Raji (cell line): ENCODE measurements around the gene ARHGAP35.

Experiments
- POLR2A ChIP-seq: IDR thresholded peaks from 2 replicates; pipeline ENCODE4 v1.6.1; 2011; ENCODE audit warnings: low read depth, low read length, control low read depth; ENCODE audit not compliant: insufficient read depth

The ARHGAP35 gene

DNA sequence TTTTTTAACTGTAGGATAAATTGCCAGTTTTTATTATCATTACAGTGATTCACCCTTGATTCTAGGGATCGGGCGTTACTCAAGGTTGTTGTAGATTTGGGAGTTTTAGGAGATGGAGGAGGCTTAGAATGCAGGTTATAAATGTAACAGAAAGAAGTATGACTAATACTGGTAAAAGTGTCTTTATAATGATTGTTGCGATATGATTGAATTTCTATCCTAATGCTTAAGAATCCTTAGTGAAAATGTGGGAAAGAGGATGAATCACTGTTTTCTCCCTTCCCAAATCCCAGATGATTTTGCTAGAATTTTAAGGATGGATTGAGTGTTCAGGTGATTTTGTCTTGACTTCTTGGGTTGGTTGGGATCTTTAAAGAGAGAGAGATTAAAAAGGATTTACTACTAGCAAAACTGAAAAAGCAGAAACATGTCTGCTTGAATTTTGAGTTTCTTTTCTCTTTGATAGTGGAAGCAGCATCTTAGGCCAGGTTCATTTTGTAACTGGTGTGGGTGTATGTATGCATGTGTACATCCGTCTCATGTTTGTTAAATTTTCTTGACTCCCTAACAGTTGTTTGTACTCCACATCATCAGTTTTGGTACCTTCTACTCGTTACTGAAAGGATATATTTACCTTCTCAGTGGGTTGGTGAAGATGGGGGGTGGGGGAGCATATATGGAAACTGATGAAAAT is 25.9 kb downstream of the ARHGAP35 start:
- no peak for TF ChIP-seq POLR2A

DNA sequence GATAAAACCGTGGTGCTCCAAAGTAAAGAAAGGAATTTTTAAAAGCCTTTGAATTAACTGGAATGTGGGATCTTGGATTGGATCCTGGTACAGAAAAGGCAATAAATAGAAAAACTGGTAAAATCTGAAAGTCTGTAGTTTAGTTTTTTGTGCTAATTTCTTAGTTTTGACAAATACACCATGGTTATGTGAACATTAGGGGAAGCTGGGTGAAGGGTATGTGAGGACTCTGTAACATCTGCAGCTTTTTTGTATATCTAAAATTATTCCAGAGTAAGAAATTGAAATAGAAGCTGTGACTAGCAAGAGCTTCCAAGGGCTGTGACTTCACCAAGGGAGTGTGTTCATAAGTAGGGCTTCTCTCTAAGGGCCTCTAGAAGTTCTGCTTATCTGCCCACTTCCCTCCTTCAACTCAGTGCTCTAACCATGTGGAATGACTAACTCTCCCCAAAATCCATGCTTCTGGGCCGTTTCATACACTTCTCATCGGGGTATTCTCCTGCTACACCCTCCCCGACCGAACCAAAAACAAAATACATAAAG is 26.5 kb downstream of the ARHGAP35 start:
- TF ChIP-seq POLR2A = no peak

DNA sequence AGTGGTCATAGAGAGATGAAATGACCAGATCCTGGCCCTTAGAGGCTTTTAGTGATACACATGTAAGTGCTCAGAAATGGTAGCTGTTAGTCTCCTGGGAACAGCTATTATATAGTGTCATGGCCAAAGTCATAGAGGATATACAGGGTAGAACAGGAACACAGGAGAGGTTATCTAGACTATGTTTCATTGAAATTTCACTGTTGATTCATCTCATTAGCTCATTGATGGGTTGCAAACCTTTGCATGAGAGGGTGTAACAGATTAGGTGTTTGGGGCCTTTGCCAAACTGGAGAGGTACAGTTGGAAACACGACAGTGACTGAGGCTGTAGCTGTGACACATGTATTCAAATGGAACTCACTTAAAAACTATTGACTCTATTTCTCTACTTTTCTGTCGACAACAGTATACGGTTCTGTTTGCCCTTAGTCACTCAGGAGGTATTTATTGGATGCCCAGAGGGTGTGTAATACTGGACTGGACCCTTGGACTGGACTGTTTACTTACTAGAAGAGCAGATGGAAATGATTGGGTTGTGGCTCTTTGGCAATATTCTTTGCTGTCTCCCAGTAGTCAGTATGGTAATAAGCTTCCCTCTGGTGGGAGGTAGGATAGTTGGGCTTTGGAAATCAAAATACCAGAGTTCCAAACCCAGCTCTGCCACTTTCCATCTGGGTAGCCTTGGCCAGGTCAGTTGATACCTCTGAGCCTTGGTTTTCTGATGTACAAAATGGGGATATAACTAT is 29.8 kb downstream of the ARHGAP35 start:
- TF ChIP-seq POLR2A = no peak

DNA sequence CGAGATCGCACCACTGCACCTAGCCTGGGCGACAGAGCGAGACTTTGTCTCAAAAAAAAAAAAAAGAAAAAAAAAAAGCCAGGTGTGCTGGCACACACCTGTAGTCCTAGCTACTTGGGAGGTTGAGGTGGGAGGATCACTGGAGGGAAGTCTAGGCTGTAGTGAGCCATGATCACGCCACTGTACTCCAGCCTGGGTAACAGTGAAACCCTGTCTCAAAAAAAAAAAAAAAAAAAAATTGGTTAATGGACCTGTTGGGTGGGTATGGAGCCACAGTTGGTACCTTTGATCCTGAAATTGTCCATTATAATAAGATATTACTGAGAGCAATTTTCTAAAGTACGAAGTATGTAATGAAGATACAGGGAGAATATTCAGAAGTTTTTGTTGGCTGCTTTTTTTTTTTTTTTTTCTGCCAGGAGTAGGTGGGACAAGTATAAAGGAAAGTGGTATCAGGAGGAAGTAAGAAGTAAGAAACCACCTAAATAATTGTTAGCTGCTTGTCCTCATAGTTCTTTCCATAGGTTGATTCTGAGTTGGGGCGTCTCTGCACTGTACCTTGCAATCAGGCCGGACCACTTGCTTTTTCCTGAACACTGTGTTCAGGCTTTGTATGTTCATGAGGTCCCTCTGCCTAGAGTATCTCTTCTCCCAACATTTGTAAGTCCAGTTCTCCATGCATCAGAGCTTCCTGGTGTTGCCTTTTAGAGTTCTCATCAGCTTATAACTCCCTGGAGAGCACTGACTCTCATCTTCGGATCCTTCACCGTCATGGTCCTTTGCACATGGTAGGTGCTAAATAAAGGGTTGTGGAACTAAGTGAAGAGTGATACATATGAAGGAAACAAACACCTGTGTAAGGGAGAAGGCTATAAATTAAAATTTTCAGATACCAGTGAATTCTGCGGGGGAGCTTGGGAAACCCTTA is 31.7 kb downstream of the ARHGAP35 start:
- no peak for TF ChIP-seq POLR2A

DNA sequence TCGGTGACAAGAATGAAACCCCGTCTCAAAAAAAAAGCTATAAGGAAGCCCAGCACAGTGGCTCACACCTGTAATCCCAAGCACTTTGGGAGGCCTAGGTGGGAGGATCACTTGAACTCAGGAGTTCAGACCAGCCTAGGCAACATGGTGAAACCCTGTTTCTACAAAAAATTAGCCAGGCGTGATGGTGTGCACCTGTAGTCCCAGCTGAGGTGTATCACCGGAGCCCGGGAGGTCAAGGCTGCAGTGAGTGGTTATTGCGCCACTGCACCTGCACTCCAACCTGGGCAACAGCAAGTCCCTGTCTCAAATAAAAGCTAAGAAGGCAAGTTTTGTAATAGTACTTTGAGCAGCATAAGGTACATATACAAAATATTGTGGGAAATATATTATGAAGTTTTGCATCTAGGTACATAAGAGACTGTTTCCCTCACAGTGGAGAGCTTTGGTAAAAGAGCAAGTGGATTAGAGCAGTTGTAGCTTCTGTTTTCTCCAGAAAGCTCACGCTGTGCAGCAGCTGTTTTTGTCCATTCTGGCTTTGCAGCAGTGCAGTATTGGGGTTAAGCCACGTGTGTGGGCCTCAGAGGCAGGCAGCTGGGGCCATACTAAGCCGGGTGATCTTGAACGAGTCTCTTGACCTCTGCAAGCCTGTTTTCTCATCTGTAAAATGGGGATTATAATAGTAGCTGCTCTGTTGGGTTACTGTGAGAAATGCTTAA is 35.4 kb downstream of the ARHGAP35 start:
- no peak for TF ChIP-seq POLR2A

DNA sequence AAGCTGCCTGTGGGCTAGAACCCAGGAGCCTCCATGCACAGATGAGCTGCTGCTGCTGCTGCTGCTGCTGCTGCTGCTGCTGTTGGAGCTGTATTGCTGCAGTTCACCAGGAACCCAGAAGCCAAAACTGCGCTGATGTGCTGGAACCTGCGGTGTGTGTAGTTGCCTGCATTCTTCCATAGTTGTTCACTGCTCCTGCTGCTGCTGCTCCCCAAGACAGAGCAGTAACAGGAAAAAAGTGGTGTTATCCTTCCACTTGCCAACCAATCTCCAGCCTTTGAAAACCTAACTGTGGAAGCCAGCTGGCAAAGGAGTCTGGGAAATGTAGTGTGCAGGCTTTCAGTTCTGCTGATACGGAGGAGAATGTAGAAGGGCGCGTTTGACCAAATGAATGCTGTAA is 37.9 kb downstream of the ARHGAP35 start:
- TF ChIP-seq POLR2A = no peak

DNA sequence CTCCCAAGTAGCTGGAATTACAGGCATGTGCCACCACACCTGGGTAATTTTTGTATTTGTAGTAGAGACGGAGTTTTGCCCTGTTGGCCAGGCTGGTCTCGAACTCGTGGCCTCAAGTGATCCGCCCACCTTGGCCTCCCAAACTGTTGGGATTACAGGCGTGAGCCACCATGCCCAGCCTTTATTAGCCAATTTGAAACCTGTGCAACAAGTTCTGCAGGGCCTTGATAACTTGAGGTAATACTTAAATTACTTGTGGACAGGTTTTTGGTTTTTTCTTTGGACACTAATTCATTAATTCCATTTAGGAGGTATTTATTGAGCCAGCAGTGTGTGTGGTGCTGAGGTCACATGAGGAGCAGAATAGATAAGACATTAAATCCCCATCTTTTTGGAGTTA is 39.5 kb downstream of the ARHGAP35 start:
- no peak for TF ChIP-seq POLR2A

DNA sequence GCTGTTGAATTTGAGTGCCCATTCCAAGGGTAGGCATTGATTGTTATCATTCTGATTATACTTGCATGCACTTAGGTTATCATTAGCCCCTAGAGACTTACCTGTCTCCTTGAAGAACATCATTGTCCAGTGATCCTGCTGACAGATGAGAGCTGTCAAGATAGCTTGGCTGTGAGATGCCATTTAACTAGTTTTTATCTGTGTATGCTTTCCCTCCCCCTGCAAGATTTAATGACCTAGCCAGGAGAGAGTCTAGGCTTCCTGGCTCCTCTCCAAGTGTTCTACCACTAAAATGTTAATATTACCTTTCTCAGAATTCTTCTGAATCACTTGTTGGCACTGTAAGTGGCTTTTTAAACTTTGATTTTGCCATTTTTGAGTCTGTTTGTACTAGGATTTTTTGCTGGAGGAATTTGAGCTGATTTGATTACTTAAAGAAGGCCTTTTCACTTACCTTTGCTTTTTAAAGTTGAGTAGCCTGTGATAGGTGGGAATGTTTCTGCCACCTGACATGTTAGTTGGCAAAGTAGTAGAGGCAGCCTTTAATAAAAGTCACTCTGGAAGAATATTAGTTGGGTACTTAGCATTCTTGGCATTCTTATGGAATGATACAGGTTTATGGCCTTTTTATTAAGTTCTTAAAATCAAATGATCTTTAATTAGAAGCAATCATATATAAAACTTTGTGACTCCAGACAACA is 41.1 kb downstream of the ARHGAP35 start:
- TF ChIP-seq POLR2A = no peak

DNA sequence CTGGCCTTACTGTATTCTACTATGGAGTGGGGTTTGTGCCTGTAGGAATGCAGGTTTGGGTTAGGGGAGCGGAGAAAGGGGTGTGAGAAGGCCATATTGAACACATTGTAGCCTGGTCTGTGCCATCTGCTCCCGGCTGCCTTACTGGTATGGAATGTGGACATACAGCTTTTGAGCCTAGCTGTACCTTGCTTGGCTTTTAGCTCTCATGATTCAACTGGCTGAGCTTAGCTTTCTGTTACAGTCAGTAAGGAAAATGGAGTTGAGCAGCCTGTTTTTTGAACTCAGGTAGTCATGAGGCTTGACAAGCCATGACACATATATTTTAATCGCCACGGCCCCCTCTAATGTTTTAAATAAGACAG is 41.6 kb downstream of the ARHGAP35 start:
- no peak for TF ChIP-seq POLR2A

DNA sequence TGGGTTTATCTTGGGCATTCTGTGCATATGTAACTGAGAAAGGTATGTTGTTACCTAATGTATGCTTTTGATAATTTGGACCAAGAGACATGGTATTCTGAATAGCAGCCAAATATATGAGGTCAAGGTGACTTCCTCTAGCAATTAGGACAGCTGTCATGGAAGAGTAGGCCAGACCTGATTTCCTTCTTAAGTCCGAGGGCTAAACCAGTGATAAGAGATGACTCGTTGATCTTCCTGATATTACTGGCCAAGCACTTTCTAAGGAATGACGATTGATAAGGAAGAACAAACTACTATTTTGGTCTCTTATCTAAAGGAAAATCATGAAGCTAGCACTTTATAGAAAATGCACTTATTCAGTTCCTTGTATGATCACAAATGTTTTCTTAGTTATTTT is 42.7 kb downstream of the ARHGAP35 start:
- TF ChIP-seq POLR2A = no peak

DNA sequence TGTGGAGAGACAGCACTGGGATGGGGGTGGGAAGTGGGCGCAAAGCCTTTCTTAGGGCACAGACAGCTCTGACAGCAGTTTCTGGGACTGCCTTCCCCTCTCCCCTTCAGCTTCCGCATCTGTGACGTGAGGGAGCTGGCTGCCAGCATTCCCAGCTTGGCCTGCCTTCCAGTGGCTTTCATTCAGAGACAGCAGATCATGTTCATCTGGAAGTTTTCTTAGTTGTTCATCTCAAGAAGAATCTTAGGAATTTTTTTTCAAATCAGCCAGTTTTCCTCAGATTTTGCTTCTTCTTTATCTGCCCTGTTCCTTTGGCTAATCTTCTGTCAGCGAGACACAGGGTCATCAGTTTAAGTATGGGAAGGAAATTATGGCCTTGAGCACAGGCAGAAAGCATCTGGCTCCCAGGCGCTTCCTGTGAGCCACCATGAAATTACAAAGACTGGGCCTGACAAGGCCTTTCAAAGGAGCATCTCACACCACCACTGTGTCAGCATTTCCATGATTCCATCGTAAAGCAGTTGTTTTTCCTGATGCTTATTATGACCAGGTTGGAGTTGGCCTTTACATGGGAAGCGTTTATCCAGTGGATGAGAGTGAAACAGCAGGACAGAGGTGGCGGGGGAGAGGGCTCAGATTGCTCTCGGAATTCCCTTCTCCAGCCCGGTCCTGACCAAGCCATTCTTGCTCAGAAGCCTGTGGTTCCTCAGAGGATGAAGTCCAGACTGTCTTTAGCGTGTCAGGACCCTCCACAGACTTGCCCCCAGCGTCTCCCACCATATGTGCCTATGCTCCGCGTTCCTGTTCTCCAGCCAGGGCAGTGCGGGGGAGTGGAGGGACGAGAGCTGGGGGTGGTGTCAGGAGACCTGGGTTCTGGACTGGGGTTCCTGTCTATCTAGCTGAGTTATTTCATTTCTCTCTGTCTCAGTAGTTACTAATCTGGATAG is 43.6 kb downstream of the ARHGAP35 start:
- no peak for TF ChIP-seq POLR2A

DNA sequence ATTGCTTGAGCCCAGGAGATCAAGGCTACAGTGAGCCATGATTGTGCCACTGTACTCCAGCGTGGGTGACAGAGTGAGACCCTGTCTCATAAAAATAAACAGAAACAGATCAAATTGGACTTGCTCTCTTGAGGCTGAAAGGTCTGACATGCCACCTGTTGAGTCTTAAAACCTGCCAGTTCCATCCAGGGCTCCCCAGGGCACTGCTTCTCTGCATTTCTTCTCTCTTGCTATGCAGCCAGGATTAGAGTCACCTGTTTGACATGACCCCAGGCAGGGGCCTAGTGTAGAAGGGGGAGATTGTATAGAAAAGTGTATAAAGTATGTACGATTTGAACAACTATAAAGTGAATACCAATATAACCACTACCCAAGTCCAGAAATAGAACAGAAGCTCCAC is 45.4 kb downstream of the ARHGAP35 start:
- no peak for TF ChIP-seq POLR2A

DNA sequence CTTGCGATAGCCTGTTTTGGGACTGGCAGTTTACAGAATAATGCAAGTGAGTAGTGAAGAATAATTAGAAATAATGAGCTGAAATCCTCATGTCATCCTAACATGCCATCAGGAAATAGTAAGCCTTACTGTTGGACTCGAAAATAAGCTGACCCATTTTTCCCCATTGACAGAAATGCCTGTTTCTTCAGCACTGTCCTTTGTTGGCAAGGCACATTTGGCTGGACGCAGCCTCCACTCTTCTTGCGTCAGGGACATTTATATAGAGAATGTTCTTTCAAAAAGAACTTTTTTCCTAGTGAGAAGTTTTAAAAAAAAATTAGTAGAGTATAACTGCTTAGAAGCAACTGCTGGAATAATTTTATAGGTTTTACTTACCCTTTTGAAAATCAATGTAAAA is 47.1 kb downstream of the ARHGAP35 start:
- no peak for TF ChIP-seq POLR2A
